IMR-90 (cell line): ENCODE measurements around the gene DAPK1. TPM values are rescaled to one million over a fixed set of nuclear protein-coding genes. Genes with fewer than 3 reads are reported as not detected.

Experiments used
- ATAC-seq: fragments of 200-7000 bp; cut with Tn5 transposase; 2 replicates; pipeline ENCODE4 v1.9.1; 2020; ENCODE audit warnings: low read depth, mild to moderate bottlenecking, moderate library complexity
- BruUV-seq: library from RNA; stranded (reverse); fragments of 400-500 nt; replicated peaks from 2 replicates; lab custom pipeline; 2021; lab: Mats Ljungman, UMichigan
- CTCF ChIA-PET: fragments of 300-600 bp; formaldehyde crosslinking; extraction: SDS; loops from one replicate; lab custom pipeline; 2021; ENCODE audit warnings: antibody characterized with exemption; lab: Yijun Ruan, JAX
- POLR2A ChIA-PET: fragments of 300-600 bp; sonication (Branson Sonifier 250); formaldehyde crosslinking; loops from one replicate; lab custom pipeline; 2022; ENCODE audit warnings: antibody characterized with exemption; ENCODE audit not compliant: unreplicated experiment; lab: Charles Lee
- DNase-seq: peaks from one replicate; pipeline ENCODE4 v3.0.0; 2013
- H2AFZ ChIP-seq: replicated peaks from 2 replicates; pipeline ENCODE3; 2013; ENCODE audit warnings: low read length, mild to moderate bottlenecking; ENCODE audit not compliant: poor library complexity
- H2AK5ac ChIP-seq: 2 replicates; pipeline ENCODE4 v1.6.1; 2013; ENCODE audit warnings: low read depth, low read length, inconsistent platforms
- H2AK9ac ChIP-seq: replicated peaks from 2 replicates; pipeline ENCODE3; 2013; ENCODE audit warnings: mild to moderate bottlenecking, low read depth, low read length, moderate library complexity; ENCODE audit not compliant: poor library complexity
- H2BK120ac ChIP-seq: 2 replicates; pipeline ENCODE4 v1.6.1; 2013; ENCODE audit warnings: low read depth, low read length, inconsistent platforms
- H2BK15ac ChIP-seq: 3 replicates; pipeline ENCODE4 v1.6.1; 2013; ENCODE audit warnings: low read depth, low read length, inconsistent platforms
- H2BK20ac ChIP-seq: 2 replicates; pipeline ENCODE4 v1.6.1; 2013; ENCODE audit warnings: low read depth, mild to moderate bottlenecking, inconsistent platforms, low read length, moderate library complexity
- H2BK5ac ChIP-seq: 2 replicates; pipeline ENCODE4 v1.6.1; 2013; ENCODE audit warnings: mild to moderate bottlenecking, low read depth, low read length, inconsistent platforms; ENCODE audit not compliant: poor library complexity, severe bottlenecking
- H3K14ac ChIP-seq: replicated peaks from 2 replicates; pipeline ENCODE4 v1.6.1; 2013; ENCODE audit warnings: low read depth, low read length, inconsistent platforms
- H3K18ac ChIP-seq: 2 replicates; pipeline ENCODE4 v1.6.1; 2013; ENCODE audit warnings: low read depth, low read length, control low read depth
- H3K23ac ChIP-seq: 2 replicates; pipeline ENCODE4 v1.6.1; 2013; ENCODE audit warnings: low read depth, low read length, inconsistent platforms
- H3K27ac ChIP-seq: 2 replicates; pipeline ENCODE4 v1.5.1; 2013; ENCODE audit warnings: mild to moderate bottlenecking, control low read depth, low read length; ENCODE audit not compliant: insufficient read depth
- H3K27me3 ChIP-seq: 2 replicates; pipeline ENCODE4 v1.6.1; 2013; ENCODE audit warnings: low read length; ENCODE audit not compliant: control insufficient read depth, insufficient read depth
- H3K36me3 ChIP-seq: 2 replicates; pipeline ENCODE4 v1.6.1; 2013; ENCODE audit warnings: low read length, mixed read lengths; ENCODE audit not compliant: control insufficient read depth, insufficient read depth
- H3K4ac ChIP-seq: 2 replicates; pipeline ENCODE4 v1.6.1; 2013; ENCODE audit warnings: low read depth, low read length, inconsistent platforms
- H3K4me1 ChIP-seq: 2 replicates; pipeline ENCODE4 v1.6.1; 2013; ENCODE audit warnings: low read length, mixed read lengths; ENCODE audit not compliant: control insufficient read depth, insufficient read depth
- H3K4me2 ChIP-seq: 2 replicates; pipeline ENCODE4 v1.6.1; 2013; ENCODE audit warnings: low read depth, mild to moderate bottlenecking, control low read depth, low read length, moderate library complexity
- H3K4me3 ChIP-seq: 2 replicates; pipeline ENCODE4 v1.5.1; 2013; ENCODE audit warnings: low read depth, mild to moderate bottlenecking, control low read depth, low read length, moderate library complexity; ENCODE audit not compliant: insufficient read depth
- H3K56ac ChIP-seq: 2 replicates; pipeline ENCODE4 v1.6.1; 2013; ENCODE audit warnings: low read length, inconsistent platforms; ENCODE audit not compliant: insufficient read depth; ENCODE audit errors: extremely low read depth
- H3K79me1 ChIP-seq, 2 experiments: 2 replicates each; pipeline ENCODE4 v1.6.1; 2013; ENCODE audit warnings: low read length in 2 of 2, inconsistent platforms in 1 of 2, low read depth in 1 of 2
- H3K9ac ChIP-seq: 2 replicates; pipeline ENCODE4 v1.6.1; 2013; ENCODE audit warnings: low read depth, low read length, control low read depth
- H3K9me1 ChIP-seq: 2 replicates; pipeline ENCODE4 v1.6.1; 2013; ENCODE audit warnings: low read length, inconsistent platforms; ENCODE audit not compliant: insufficient read depth
- H3K9me3 ChIP-seq: 2 replicates; pipeline ENCODE4 v1.6.1; 2013; ENCODE audit warnings: low read length; ENCODE audit not compliant: control insufficient read depth, insufficient read depth
- H4K20me1 ChIP-seq: 2 replicates; pipeline ENCODE4 v1.6.1; 2013; ENCODE audit warnings: low read length, inconsistent platforms; ENCODE audit not compliant: insufficient read depth
- H4K5ac ChIP-seq: 2 replicates; pipeline ENCODE4 v1.6.1; 2013; ENCODE audit warnings: mild to moderate bottlenecking, low read depth, low read length, control low read depth
- H4K8ac ChIP-seq, 2 experiments: 2 replicates each; pipeline ENCODE4 v1.6.1; 2013; ENCODE audit warnings: low read depth in 2 of 2, low read length in 2 of 2, control low read depth in 1 of 2, inconsistent platforms in 1 of 2
- H4K91ac ChIP-seq: 2 replicates; pipeline ENCODE4 v1.6.1; 2013; ENCODE audit warnings: low read depth, low read length, inconsistent platforms; ENCODE audit not compliant: insufficient read depth
- BHLHE40 ChIP-seq: fragments of 150-350 bp; IDR thresholded peaks from 2 replicates; pipeline ENCODE4 v1.6.1; 2016; ENCODE audit warnings: mild to moderate bottlenecking, low read depth, low read length
- CEBPB ChIP-seq: IDR thresholded peaks from 2 replicates; pipeline ENCODE4 v1.6.1; 2012; ENCODE audit warnings: low read depth, low read length, improper control_type of control experiment
- CHD1 ChIP-seq: IDR thresholded peaks from 2 replicates; pipeline ENCODE4 v1.6.1; 2012; ENCODE audit warnings: low read depth, low read length, improper control_type of control experiment
- ELK1 ChIP-seq: fragments of 150-350 bp; IDR thresholded peaks from 2 replicates; pipeline ENCODE4 v1.6.1; 2016; ENCODE audit warnings: low read depth, mild to moderate bottlenecking, low read length, moderate library complexity, borderline replicate concordance
- FOS ChIP-seq: fragments of 150-350 bp; IDR thresholded peaks from 2 replicates; pipeline ENCODE4 v1.6.1; 2016; ENCODE audit warnings: low read depth, low read length
- MAFK ChIP-seq: IDR thresholded peaks from 2 replicates; pipeline ENCODE4 v1.6.1; 2012; ENCODE audit warnings: low read depth, low read length, improper control_type of control experiment
- MAZ ChIP-seq: IDR thresholded peaks from 2 replicates; pipeline ENCODE4 v1.6.1; 2012; ENCODE audit warnings: low read depth, mild to moderate bottlenecking, low read length, improper control_type of control experiment, moderate library complexity, borderline replicate concordance
- MXI1 ChIP-seq: IDR thresholded peaks from 2 replicates; pipeline ENCODE4 v1.6.1; 2012; ENCODE audit warnings: low read depth, mild to moderate bottlenecking, low read length, moderate library complexity, borderline replicate concordance
- NFE2L2 ChIP-seq: fragments of 150-350 bp; IDR thresholded peaks from 2 replicates; pipeline ENCODE4 v1.6.1; 2016; ENCODE audit warnings: low read depth, mild to moderate bottlenecking, low read length
- RAD21 ChIP-seq: IDR thresholded peaks from 2 replicates; pipeline ENCODE4 v1.6.1; 2012; ENCODE audit warnings: low read length, improper control_type of control experiment
- RCOR1 ChIP-seq: IDR thresholded peaks from 2 replicates; pipeline ENCODE4 v1.6.1; 2012; ENCODE audit warnings: mild to moderate bottlenecking, low read length, improper control_type of control experiment; ENCODE audit not compliant: insufficient replicate concordance
- RFX5 ChIP-seq: IDR thresholded peaks from 2 replicates; pipeline ENCODE4 v1.8.0; 2012; ENCODE audit warnings: low read depth, mild to moderate bottlenecking, low read length, moderate library complexity
- USF2 ChIP-seq: fragments of 150-350 bp; IDR thresholded peaks from 2 replicates; pipeline ENCODE4 v1.6.1; 2017; ENCODE audit warnings: mild to moderate bottlenecking, antibody characterized with exemption, low read length, low read depth
- dilution Hi-C: fragments of 300-500 bp; cut with HindIII; formaldehyde crosslinking; loops from one replicate; pipeline ENCODE4 v1.14.3; 2018; ENCODE audit warnings: low sequenced_read_pairs; ENCODE audit not compliant: unreplicated experiment
- in situ Hi-C: fragments of 300-500 bp; cut with MboI; formaldehyde crosslinking; loops from 3 replicates; pipeline ENCODE4 v1.14.3; 2019; ENCODE audit warnings: low sequenced_read_pairs, inconsistent platforms, mixed read lengths
- intact Hi-C: fragments of 100-400 bp; cut with micrococcal nuclease; formaldehyde crosslinking; loops from 2 replicates; pipeline ENCODE4 v1.10.0; 2022
- polyA plus RNA-seq, 3 experiments: library from polyadenylated mRNA; depleted of rRNA; stranded (reverse); fragments of >200 nt; gene quantifications; 2 replicates each; pipeline ENCODE4 v1.2.3, GENCODE V29; 2012; ENCODE audit warnings: low replicate concordance in 1 of 3
- total RNA-seq: library from RNA; depleted of rRNA; stranded (reverse); fragments of >200 nt; gene quantifications from 2 replicates; pipeline ENCODE4 v1.2.3, GENCODE V29; 2012

Gene DAPK1
- total and polyA plus RNA-seq, 2 of the 4 experiments (the other 2 are of a cell fraction) = under 0.01 to 0.03 TPM

DNA sequence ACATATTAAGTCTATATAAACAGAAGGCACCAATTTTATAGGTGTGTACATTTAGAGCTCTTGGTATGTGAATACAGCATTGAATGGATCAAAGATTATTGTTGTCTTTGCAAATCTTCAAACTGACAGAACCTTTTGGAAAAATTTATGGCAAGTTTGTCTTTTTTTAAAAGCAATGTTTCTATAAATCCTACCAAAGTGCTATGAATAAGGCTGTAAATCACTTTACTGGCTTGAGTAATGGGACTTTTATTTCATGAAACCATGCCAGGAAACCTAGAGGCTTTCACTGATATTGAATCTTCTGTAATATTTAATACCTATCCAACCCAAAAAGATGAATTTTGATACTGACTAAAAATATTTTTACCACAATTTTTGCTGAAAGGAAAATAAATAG is 7.4 kb upstream of the DAPK1 start:
- H2AK5ac ChIP-seq = no peak overlapping the region
- H3K9me3 ChIP-seq = no peaks in the 10 kb centered on the region
- DNase-seq (no peak), ATAC-seq (no peak)
- H3K4me1 ChIP-seq = no peaks in the 10 kb centered on the region
- BruUV-seq = no TSS peak
- ChIA-PET CTCF (no interaction called here), POLR2A (no interaction called here)
- no peaks in the 10 kb centered on the region for H3K9me1 ChIP-seq
- no peak overlapping the region for H4K91ac ChIP-seq
- H3K9ac ChIP-seq = no peak overlapping the region
- H2BK15ac ChIP-seq = no peak overlapping the region
- H4K8ac ChIP-seq = no peak overlapping the region
- H2BK120ac ChIP-seq = no peak overlapping the region
- H3K27ac ChIP-seq = no peak overlapping the region
- no peak overlapping the region for H2BK5ac ChIP-seq
- H3K36me3 ChIP-seq = no peaks in the 10 kb centered on the region
- no peak overlapping the region for H3K18ac ChIP-seq
- H3K14ac ChIP-seq = no peak overlapping the region
- intact Hi-C loops = no loop called here
- H4K20me1 ChIP-seq = no peaks in the 10 kb centered on the region
- H3K4me3 ChIP-seq = no peak overlapping the region
- no peak overlapping the region for H2AFZ ChIP-seq
- H3K4ac ChIP-seq = no peak overlapping the region
- no peak overlapping the region for H2BK20ac ChIP-seq
- H3K4me2 ChIP-seq = no peak overlapping the region
- dilution Hi-C loops = no loop called here
- 0 out of 2 replicates have a peak, but pooled peaks cover 2% of the 10 kb centered on the region for H3K27me3 ChIP-seq
- in situ Hi-C loops = no loop called here
- no peak overlapping the region for H3K56ac ChIP-seq
- H2AK9ac ChIP-seq = no peak overlapping the region
- H4K5ac ChIP-seq = no peak overlapping the region
- TF ChIP-seq RAD21 (no peak), ELK1 (no peak), NFE2L2 (no peak), USF2 (no peak), MAFK (no peak), FOS (no peak), CEBPB (no peak), CHD1 (no peak), RFX5 (no peak), BHLHE40 (no peak), MAZ (no peak), MXI1 (no peak), RCOR1 (no peak)
- no peaks in the 10 kb centered on the region for H3K79me1 ChIP-seq
- no peak overlapping the region for H3K23ac ChIP-seq
